ENCODE measurements around the gene MRPL30.
"Not testable (repeated sequence)": the region's sequence is repeated elsewhere in the genome, so short reads cannot be mapped to it uniquely, and the experiment has no call there.

Gene MRPL30

DNA sequence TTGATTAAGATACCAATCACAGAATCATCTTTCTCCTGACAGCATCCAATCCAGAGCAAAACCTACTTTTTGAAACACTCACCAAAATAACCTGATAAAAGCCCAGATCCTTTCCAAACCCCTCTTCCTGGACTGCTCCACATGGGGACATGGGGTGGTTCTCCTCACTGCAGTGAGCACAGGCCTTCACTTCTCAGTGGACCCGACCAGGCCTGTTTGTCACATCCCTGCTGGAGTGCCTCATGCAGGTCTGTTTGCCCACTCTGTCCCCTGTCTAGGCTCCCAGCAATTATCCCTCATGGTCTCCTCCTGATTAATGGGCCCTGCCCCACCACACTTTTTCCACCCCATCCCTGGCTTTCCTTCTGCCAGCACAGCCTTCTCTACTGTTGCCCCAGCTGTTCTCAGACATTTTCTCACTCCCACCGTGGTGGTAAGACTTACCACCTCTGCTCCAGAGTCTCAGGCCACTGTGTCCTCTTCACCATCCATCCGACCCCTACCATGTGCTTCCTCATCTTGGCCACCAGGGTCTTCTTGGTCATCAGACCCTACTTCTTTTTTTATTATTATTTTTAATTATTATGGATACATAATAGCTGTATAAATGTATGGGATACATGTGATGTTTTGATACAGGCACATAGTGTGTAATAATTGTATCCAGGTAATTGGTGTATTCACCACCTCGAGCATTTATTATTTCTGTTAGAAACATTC lies 21.1 kb downstream of the MRPL30 start:
- no peak for ATAC-seq (ENCODE audit: low read depth)
- Mint-ChIP-seq H3K27ac (peak overlapping the region; percentile 60), H3K4me1 (peaks cover 2% of the 10 kb centered on the region), H3K27me3 (no peaks in the 10 kb centered on the region), H3K9me3 (peaks cover 10% of the 10 kb centered on the region), H3K4me3 (no peak overlapping the region), H3K36me3 (peaks cover 12% of the 10 kb centered on the region)
- no peak for DNase-seq (ENCODE audit: low spot score in 2 of 2)

DNA sequence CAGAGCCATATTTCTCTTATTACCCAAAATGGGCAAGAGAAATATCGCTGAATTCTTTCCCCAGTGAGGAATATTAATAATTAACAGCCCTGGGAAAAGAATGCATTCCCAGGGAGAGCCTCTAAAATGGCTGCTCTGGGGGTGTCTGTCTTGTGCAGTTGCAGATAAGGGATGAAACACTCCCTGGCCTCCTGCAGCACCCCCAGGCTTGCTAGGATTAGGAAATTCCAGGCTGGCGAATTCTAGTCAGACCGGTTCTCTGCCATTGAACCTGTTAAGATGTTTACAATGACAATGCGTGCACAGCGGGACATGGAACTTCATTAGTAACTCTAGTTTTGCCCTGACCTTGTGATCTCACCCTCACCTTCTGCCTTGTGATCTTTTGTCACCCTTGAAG lies 24.5 kb downstream of the MRPL30 start:
- Mint-ChIP-seq H3K27ac (no peak overlapping the region), H3K4me1 (peaks cover 2% of the 10 kb centered on the region), H3K27me3 (no peaks in the 10 kb centered on the region), H3K4me3 (no peak overlapping the region), H3K9me3 (peaks cover 14% of the 10 kb centered on the region), H3K36me3 (peaks cover 30% of the 10 kb centered on the region)
- ATAC-seq (ENCODE audit: low read depth) (no peak), DNase-seq (ENCODE audit: low spot score in 2 of 2) (no peak)

GRCh38 chr2:99216096-99216495 lies 35.1 kb downstream of the MRPL30 start:
- no peak overlapping the region for H3K27ac Mint-ChIP-seq
- no peaks in the 10 kb centered on the region for H3K4me1 Mint-ChIP-seq
- ATAC-seq (ENCODE audit: low read depth) (no peak), DNase-seq (ENCODE audit: low spot score in 2 of 2) (no peak)
- H3K4me3 Mint-ChIP-seq = no peak overlapping the region
- H3K27me3 Mint-ChIP-seq = no peaks in the 10 kb centered on the region
- peaks cover 22% of the 10 kb centered on the region for H3K36me3 Mint-ChIP-seq
- H3K9me3 Mint-ChIP-seq = no peaks in the 10 kb centered on the region

DNA sequence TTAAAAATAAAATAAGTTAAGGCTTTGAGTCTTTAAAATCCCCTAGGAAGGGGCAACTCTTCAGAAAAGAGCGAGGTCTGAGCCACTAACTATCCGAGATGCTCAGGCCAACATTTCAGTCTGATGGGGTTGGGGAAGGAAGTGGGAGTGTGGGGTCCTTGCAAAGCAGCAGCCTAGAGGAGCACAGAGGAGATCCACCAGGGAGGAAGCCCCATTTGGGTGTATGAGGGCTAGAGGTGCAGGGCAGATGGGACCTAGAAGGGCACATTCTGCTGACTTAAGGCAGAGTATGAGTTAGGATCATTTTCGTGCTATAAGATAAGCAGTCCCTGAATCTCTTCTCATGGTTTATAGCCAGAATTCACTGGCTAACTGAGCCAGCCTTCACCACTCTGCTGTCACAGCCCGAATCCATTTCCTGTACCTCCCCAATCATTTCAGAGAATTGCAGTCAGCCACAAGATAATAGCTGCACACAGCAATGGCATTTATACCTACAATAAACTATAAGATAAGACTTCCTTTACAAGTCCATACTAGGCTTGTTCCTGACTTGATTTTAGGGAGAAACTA lies 37.0 kb downstream of the MRPL30 start:
- H3K27me3 Mint-ChIP-seq = no peaks in the 10 kb centered on the region
- no peak overlapping the region for H3K4me3 Mint-ChIP-seq
- H3K36me3 Mint-ChIP-seq = peaks cover 25% of the 10 kb centered on the region
- DNase-seq (ENCODE audit: low spot score in 2 of 2) (no peak), ATAC-seq (ENCODE audit: low read depth) (no peak)
- no peak overlapping the region for H3K27ac Mint-ChIP-seq
- H3K4me1 Mint-ChIP-seq = no peaks in the 10 kb centered on the region
- H3K9me3 Mint-ChIP-seq = no peaks in the 10 kb centered on the region

DNA sequence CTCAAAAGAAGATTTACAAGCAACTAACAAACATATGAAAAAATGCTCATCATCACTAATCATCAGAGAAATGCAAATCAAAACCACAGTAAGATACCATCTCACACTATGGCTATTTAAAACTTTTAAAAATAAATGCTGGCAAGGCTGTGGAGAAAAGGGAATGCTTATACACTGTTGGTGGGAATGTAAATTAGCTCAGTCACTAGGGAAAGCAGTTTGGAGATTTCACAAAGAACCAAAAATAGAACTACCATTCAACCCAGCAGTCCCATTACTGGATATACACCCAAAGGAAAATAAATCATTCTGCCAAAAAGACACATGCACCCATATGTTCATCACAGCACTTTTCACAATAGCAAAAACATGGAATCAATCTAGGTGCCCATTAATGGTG lies 52.2 kb downstream of the MRPL30 start:
- not testable (repeated sequence) for H3K27ac Mint-ChIP-seq; DNase-seq (ENCODE audit: low spot score in 2 of 2); H3K36me3 Mint-ChIP-seq; ATAC-seq (ENCODE audit: low read depth); H3K4me1 Mint-ChIP-seq; H3K27me3 Mint-ChIP-seq; H3K4me3 Mint-ChIP-seq
- H3K9me3 Mint-ChIP-seq = peaks cover 16% of the 10 kb centered on the region

- no peak for ATAC-seq (ENCODE audit: low read depth)
- DNase-seq (ENCODE audit: low spot score in 2 of 2) = no peak
- Mint-ChIP-seq H3K27ac (no peak overlapping the region), H3K9me3 (peaks cover 3% of the 10 kb centered on the region), H3K27me3 (no peaks in the 10 kb centered on the region), H3K36me3 (peaks cover 4% of the 10 kb centered on the region), H3K4me1 (no peaks in the 10 kb centered on the region), H3K4me3 (no peak overlapping the region)
Measured at GRCh38 chr2:99238599-99238998, 57.6 kb downstream of the MRPL30 start.

DNA sequence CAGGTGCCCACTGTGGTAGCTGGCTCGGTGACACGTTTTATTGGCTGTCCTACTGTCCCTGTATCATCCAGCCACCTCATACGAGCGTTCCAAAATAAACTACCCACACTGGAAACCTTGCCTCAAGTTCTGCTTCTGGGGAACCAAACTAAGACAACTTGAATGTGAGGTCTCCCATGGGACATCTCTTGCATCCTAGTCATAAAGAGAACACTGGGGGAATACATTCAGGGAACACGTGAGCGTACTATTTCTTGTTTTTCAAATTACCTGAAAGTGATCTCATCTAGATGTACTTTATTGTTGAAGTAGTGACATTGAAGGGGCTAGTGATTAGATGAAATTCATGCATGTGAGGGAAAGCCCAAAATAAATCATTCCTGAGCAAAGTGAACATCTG lies 59.4 kb downstream of the MRPL30 start:
- DNase-seq (ENCODE audit: low spot score in 2 of 2) (no peak), ATAC-seq (ENCODE audit: low read depth) (no peak)
- H3K4me3 Mint-ChIP-seq = no peak overlapping the region
- no peaks in the 10 kb centered on the region for H3K27me3 Mint-ChIP-seq
- peaks cover 4% of the 10 kb centered on the region for H3K36me3 Mint-ChIP-seq
- H3K9me3 Mint-ChIP-seq = peaks cover 1% of the 10 kb centered on the region
- no peaks in the 10 kb centered on the region for H3K4me1 Mint-ChIP-seq
- H3K27ac Mint-ChIP-seq = no peak overlapping the region

DNA sequence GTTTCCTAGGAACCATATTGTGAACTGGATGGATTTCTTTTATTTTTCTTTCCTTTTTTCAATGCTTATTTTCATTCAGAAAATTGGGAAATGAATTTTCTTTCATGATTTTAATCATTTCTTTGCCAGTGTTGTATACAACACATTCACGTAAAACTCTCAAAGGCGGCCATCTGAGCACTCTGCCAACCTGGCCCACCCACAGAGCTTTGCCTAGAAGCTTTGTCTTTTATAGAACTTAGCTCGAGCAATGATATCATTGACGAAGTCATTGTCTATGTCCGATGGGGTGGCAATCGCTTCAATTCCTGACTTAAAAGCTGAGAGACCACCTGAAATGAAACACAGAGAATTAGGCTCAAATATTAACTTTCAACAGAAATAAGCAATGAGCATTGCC lies 61.2 kb downstream of the MRPL30 start:
- Mint-ChIP-seq H3K36me3 (peaks cover 12% of the 10 kb centered on the region), H3K27ac (no peak overlapping the region), H3K4me1 (no peaks in the 10 kb centered on the region), H3K4me3 (no peak overlapping the region), H3K9me3 (no peaks in the 10 kb centered on the region), H3K27me3 (no peaks in the 10 kb centered on the region)
- DNase-seq (ENCODE audit: low spot score in 2 of 2) (no peak), ATAC-seq (ENCODE audit: low read depth) (no peak)

All from memory B cell (primary cell).